Hypothalamus (tissue), 51 donors: ENCODE data around the gene GRIK4.

Source experiments
- DNase-seq, 51 donors: peaks; one replicate each; lab custom pipeline; 2025; lab: John Stamatoyannopoulos, UW

The GRIK4 gene

DNA sequence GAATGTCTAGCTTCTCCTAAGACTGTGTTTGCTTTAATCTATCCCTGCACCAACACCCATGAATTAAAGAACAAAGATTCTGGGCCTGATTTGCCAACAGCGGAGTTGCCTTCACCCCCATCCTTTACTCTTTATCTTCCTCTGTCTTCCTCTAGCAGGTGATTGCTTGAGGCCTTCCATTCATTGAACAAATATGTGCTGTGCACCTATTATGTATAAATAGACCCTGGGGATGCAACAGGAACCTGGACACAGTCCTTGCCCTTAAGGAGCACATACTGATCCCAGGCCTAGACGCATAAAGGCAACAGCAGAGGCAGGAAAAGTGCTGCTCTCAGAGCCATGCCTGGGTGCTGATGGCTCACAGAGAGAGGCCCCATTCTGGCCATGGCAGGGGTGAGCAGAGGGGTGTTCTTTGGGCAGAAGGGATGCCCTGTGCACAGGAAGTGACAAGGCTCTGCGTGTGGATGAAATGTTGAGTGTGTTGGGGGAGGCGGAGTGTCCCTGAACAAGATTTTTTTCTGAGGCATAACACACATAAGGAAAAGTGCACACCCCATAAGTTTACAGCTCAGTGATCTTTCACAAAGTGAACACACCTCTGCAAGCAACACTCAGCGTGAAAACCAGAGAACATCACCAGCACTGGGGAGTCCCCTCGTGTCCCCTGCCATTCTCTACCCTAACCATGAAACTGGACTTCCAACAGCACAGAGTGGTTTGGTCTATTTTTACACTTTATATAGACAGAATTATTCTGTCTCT, 145.9 kb downstream of the GRIK4 start:
- no peak for DNase-seq

DNA sequence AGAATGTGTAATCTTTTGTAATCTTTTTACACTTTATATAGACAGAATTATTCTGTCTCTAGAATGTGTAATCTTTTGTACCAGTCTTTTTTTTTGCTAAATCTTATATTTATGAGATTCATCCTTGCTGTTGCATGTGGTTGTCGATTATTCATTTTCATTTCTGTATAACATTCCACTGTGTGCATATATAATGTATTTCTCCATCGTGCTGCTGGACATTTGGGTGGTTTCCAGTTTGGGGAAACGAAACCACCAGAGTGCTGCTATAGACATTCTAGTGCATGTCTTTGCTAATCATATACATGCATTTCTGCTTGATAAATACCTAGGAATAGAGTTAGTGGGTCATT, 146.5 kb downstream of the GRIK4 start:
- DNase-seq = no peak

- DNase-seq = no peak
These were observed 147.5 kb downstream of the GRIK4 start for GRCh38 chr11:120659076-120659475.

DNA sequence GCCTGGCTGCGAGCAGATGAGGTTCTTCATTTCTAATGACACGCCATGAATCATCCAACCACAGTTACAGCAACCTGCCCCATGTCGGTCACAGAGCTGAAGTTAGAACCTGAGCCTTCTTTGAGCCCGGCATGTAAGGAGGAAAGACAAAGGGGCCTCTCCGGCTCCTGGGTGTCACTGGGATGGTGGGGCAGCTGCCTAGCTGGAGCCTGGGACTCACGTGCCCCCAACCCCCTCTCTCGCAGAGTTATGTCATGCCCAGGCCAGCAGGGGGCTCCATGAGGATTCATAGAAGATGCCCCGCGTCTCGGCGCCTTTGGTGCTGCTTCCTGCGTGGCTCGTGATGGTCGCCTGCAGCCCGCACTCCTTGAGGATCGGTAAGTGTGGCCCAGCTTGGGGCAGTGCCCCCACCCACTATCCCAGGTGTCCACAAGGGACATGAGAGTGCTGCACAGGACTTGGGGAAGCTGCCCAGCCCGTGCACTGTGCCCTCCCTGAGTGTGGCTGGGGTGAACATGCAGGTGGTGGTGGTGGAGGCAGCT, 148.5 kb downstream of the GRIK4 start:
- DNase-seq = no peak

- DNase-seq = peak in 3 of 51 donors; percentile 8 to 21 (median 19)
These were observed 150.6 kb downstream of the GRIK4 start for GRCh38 chr11:120662071-120662676.

- no peak for DNase-seq
These were observed 151.6 kb downstream of the GRIK4 start for GRCh38 chr11:120663142-120663541.

DNA sequence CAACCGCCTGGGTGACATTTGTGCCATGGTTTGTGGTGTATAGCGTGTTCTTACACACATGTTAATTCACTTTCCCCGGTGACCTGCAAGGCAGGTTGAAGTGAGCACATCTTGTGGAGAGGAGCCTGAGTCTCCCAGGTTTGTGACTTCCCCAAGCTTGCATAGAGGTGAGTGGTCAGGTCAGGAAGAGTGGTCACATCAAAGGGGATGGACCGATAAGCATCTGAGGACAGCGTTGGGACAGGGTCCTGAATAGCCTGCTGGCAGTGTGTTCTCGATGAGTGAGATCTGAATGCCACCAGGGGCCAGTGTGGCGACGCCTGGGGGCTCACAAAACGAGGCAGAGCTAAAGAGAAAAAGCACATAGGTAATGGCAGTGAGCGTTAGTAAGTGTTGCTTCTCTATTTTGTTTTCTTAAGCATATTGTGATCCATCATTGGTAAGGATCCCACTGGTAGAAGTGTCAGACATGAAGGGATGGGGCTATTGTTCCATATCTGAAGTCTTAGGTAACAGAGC, 154.6 kb downstream of the GRIK4 start:
- DNase-seq = no peak

DNA sequence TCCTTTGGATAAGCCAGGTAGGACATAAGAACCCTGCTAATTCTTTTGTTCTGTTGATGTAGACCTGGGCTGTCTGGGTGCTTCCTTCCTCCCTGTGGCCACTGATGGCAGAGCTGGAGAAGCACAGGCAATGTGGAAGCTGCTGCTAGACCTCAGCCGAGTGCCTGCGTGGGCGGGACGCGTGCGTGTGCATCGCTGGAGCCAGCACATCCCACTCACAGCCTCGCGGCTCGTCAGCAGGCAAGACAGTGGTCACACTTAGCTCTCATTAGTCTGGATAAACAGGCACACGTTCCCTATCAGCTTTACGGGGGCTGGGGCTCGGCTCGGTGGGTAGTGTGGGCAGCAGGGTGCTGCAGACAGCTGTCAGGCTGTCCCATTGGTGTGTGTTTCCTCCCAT, 155.7 kb downstream of the GRIK4 start:
- peak in 3 of 51 donors; percentile 7 to 73 (median 15) for DNase-seq

DNA sequence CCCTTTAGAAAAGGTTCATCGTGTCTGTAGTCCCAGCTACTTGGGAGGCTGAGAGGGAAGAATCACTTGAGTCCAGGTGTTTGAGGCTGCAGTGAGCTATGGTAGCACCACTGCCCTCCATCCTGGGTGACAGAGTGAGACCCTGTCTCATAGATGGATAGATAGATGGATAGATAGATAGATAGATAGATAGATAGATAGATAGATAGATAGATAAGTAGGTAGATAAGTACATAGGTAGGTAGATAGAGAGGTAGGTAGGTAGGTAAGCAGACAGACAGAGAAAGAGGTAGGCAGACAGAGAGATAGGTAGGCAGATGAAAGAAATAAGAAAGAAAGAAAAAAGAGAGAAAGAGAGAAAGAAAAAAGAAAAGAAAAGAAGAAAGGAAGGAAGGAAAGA, 156.4 kb downstream of the GRIK4 start:
- DNase-seq = no peak

- no peak for DNase-seq
These were observed 157.0 kb downstream of the GRIK4 start for GRCh38 chr11:120668537-120668936.

GRCh38 chr11:120674542-120674941, 163.0 kb downstream of the GRIK4 start:
- DNase-seq = peak in 2 of 51 donors; percentile 7 to 13

- DNase-seq = no peak
These were observed 163.6 kb downstream of the GRIK4 start for GRCh38 chr11:120675171-120675570.

GRCh38 chr11:120676991-120677390, 165.4 kb downstream of the GRIK4 start:
- no peak for DNase-seq

GRCh38 chr11:120680322-120680721, 168.8 kb downstream of the GRIK4 start:
- no peak for DNase-seq

DNA sequence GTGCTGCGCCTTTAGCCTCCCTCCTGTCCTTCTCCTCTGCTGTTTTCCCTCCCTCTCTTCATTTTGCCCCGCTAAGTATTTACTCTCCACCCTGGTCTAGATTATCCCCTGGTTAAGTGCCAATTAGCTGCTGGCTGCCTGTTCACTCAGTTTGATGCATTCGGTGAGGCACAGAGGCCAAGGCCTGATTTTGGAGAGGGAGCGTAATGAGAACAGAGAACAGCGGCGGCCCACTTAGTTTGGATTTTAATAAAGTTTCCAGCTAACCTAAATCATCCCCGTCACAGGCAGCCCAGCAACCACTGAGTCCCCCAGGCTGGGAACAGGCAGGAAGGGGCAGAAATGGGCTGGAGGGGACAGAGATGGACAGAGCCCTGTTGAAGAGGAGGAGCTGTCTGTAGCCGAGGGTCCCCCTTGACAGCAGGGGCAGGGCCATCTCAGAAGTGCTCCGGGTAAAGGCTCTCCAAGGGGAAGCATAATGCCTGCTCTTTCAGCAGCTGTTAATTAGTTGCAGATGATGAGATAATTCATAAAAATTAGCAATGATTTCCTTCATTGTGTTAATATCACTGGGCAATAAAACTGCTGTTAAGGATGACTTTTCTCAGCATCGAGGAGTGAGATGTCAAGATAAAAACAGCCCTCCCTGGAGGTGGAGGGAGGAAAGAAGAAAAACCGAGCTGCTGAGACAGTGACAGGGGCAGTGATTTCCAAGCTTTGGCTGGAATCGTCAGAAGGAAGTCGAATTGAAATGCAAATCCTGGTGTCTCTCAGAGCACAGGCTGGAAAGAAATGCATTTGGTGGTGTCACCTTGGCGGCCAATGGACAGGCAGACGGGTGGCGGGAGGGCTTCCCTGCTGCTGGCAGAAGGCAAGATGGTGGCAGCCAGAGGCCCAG, 170.1 kb downstream of the GRIK4 start:
- DNase-seq = peak in 3 of 51 donors; percentile 5 to 15 (median 10)

GRCh38 chr11:120682332-120682649, 170.7 kb downstream of the GRIK4 start:
- no peak for DNase-seq

GRCh38 chr11:120682866-120683265, 171.3 kb downstream of the GRIK4 start:
- no peak for DNase-seq

DNA sequence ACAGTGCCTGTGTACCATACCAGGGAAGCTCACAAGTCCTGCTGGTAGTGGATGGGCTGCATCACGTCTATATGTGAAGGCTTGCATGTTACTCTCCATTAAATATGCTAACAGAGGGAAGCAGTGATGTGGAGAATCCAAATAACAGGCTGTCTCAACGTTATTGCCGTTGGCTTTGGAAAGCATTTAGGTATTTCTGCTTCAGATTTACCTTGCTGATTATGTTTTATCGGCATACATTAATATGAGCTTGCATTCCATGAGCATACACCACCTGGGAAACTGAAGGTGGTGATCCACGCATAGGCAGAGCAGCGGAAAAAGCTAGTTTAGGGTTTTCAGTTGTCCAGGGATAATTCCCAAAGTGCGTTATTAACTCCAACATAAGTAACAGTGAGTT, 175.0 kb downstream of the GRIK4 start:
- no peak for DNase-seq

DNA sequence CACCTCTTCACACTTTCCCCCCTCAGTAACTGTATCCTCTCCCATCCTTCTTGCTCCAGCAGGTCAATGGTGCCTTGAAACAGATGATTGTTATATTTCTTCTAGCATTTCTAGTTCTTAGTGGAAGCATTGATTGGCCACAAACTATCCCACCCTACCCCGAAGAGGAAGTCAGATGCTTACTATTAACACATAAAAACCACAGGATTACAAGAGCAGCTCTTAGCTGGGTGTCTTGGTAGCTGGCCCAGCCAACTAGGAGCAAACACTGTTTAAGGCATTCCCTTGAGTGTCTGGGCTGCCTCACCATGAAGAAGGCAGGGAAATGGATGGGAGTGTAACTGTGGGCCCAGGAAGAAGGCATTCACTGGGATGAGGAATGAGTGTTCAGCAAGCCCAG, 176.6 kb downstream of the GRIK4 start:
- no peak for DNase-seq

DNA sequence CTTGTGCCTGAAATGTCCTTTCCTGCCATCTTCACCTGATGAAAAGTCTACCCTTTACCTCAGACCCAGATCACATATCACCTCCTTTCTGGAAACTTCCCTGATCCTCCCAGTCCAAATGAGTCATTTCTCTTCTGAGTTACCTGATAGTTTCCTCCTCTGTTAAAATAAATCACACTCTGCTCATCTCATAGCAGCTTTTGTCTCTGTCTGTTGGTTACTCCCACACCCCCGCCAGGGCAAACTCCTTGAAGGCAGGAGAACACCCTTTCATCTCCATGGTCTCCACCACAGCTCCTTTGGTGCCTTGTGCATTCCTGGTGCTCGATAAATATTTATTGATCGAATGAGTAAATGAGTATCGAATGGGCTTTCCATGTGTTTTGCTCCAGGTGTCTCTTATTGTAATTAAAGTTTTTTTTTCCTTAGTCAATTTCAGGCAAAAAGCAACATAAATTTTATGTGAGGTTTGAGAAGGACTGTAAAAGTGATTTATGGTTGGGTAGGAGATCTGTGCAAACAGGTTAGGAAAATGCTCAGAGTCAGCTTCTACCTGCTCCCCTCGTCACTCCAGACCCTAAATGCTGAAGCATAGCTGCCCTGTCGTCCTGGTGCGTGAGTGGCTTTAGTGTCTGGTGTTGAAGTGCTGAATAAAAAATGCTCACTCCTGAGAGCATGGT, 178.2 kb downstream of the GRIK4 start:
- DNase-seq = no peak

- DNase-seq = no peak
These were observed 178.9 kb downstream of the GRIK4 start for GRCh38 chr11:120690406-120690805.
